ENCODE results near the gene EQTN.

The EQTN gene
- 0 reads per million in 9 experiments for total RNA-seq

GRCh38 chr9:27297050-27297449 lies at the start of gene EQTN:
TSS of gene EQTN (minus strand) at chr9:27297150. CDS start at chr9:27297055, 95 bp downstream.
- H3K27ac Mint-ChIP-seq: no peak within 1 kb of the TSS
- no peaks in the 10 kb centered on the region for H3K4me1 Mint-ChIP-seq (ENCODE audit: low read depth in 2 of 2)
- H3K9me3 Mint-ChIP-seq: no peaks in the 10 kb centered on the region

GRCh38 chr9:27344776-27345175 lies 47.8 kb upstream of the EQTN start:
- H3K4me3 Mint-ChIP-seq: no peak overlapping the region
- no peak for ATAC-seq (replicated peaks)
- DNase-seq: no peak
- H3K36me3 Mint-ChIP-seq (ENCODE audit: insufficient read depth): no peaks in the 10 kb centered on the region
- H3K4me1 Mint-ChIP-seq (ENCODE audit: low read depth in 2 of 2): no peaks in the 10 kb centered on the region
- H3K9me3 Mint-ChIP-seq: no peaks in the 10 kb centered on the region
- no peaks in the 10 kb centered on the region for H3K27me3 Mint-ChIP-seq
- H3K27ac Mint-ChIP-seq: no peak overlapping the region

More at GRCh38 chr9:27297050-27297449, at the start of gene EQTN:
- no peak for DNase-seq
- no peak for ATAC-seq (replicated peaks)
- Mint-ChIP-seq H3K36me3 (ENCODE audit: insufficient read depth) (no peaks in the 10 kb centered on the region), H3K4me3 (no peak within 1 kb of the TSS), H3K27me3 (no peaks in the 10 kb centered on the region)

- no peak overlapping the region for H3K27ac Mint-ChIP-seq
- no peak for DNase-seq
- H3K4me1 Mint-ChIP-seq (ENCODE audit: low read depth in 2 of 2): peaks cover 0 to 3% of the 10 kb centered on the region in 2 donors
- no peaks in the 10 kb centered on the region for H3K27me3 Mint-ChIP-seq
- H3K36me3 Mint-ChIP-seq (ENCODE audit: insufficient read depth): no peaks in the 10 kb centered on the region
- H3K9me3 Mint-ChIP-seq: no peaks in the 10 kb centered on the region
- H3K4me3 Mint-ChIP-seq: no peak overlapping the region
- no peak for ATAC-seq (replicated peaks)
Measured at GRCh38 chr9:27341545-27342294, 44.8 kb upstream of the EQTN start.

GRCh38 chr9:27340961-27341511 lies 44.1 kb upstream of the EQTN start:
- no peak for DNase-seq
- ATAC-seq (replicated peaks): no peak
- Mint-ChIP-seq H3K27me3 (no peaks in the 10 kb centered on the region), H3K27ac (no peak overlapping the region), H3K4me1 (ENCODE audit: low read depth in 2 of 2) (peaks cover 0 to 3% of the 10 kb centered on the region in 2 donors), H3K4me3 (no peak overlapping the region), H3K36me3 (ENCODE audit: insufficient read depth) (no peaks in the 10 kb centered on the region), H3K9me3 (no peaks in the 10 kb centered on the region)

GRCh38 chr9:27340285-27340674 lies 43.3 kb upstream of the EQTN start:
- DNase-seq (no peak), ATAC-seq (replicated peaks) (no peak)
- no peaks in the 10 kb centered on the region for H3K27me3 Mint-ChIP-seq
- H3K4me1 Mint-ChIP-seq (ENCODE audit: low read depth in 2 of 2): peaks cover 0 to 3% of the 10 kb centered on the region in 2 donors
- no peaks in the 10 kb centered on the region for H3K9me3 Mint-ChIP-seq
- H3K36me3 Mint-ChIP-seq (ENCODE audit: insufficient read depth): no peaks in the 10 kb centered on the region
- no peak overlapping the region for H3K27ac Mint-ChIP-seq
- no peak overlapping the region for H3K4me3 Mint-ChIP-seq

- no peak overlapping the region for H3K27ac Mint-ChIP-seq
- DNase-seq (no peak), ATAC-seq (replicated peaks) (no peak)
- H3K36me3 Mint-ChIP-seq (ENCODE audit: insufficient read depth): no peaks in the 10 kb centered on the region
- H3K4me1 Mint-ChIP-seq (ENCODE audit: low read depth in 2 of 2): peaks cover 0 to 3% of the 10 kb centered on the region in 2 donors
- no peaks in the 10 kb centered on the region for H3K9me3 Mint-ChIP-seq
- H3K4me3 Mint-ChIP-seq: no peak overlapping the region
- H3K27me3 Mint-ChIP-seq: no peaks in the 10 kb centered on the region
Measured at GRCh38 chr9:27339661-27340284, 42.8 kb upstream of the EQTN start.

GRCh38 chr9:27338527-27338903 lies 41.6 kb upstream of the EQTN start:
- ATAC-seq (replicated peaks): no peak
- Mint-ChIP-seq H3K4me3 (no peak overlapping the region), H3K36me3 (ENCODE audit: insufficient read depth) (no peaks in the 10 kb centered on the region), H3K27me3 (no peaks in the 10 kb centered on the region), H3K9me3 (no peaks in the 10 kb centered on the region), H3K4me1 (ENCODE audit: low read depth in 2 of 2) (peaks cover 0 to 6% of the 10 kb centered on the region in 2 donors), H3K27ac (no peak overlapping the region)
- DNase-seq: no peak

- H3K9me3 Mint-ChIP-seq: no peaks in the 10 kb centered on the region
Measured at GRCh38 chr9:27337833-27338526, 41.0 kb upstream of the EQTN start.

GRCh38 chr9:27337236-27337635 lies 40.3 kb upstream of the EQTN start:
- Mint-ChIP-seq H3K4me1 (ENCODE audit: low read depth in 2 of 2) (peaks cover 0 to 6% of the 10 kb centered on the region in 2 donors), H3K27me3 (no peaks in the 10 kb centered on the region), H3K36me3 (ENCODE audit: insufficient read depth) (no peaks in the 10 kb centered on the region), H3K9me3 (no peaks in the 10 kb centered on the region), H3K27ac (no peak overlapping the region), H3K4me3 (no peak overlapping the region)
- ATAC-seq (replicated peaks) (no peak), DNase-seq (no peak)

More at GRCh38 chr9:27337833-27338526, 41.0 kb upstream of the EQTN start:
- Mint-ChIP-seq H3K27me3 (no peaks in the 10 kb centered on the region), H3K4me1 (ENCODE audit: low read depth in 2 of 2) (peaks cover 0 to 6% of the 10 kb centered on the region in 2 donors), H3K27ac (no peak overlapping the region), H3K36me3 (ENCODE audit: insufficient read depth) (no peaks in the 10 kb centered on the region), H3K4me3 (no peak overlapping the region)
- DNase-seq (no peak), ATAC-seq (replicated peaks) (no peak)

GRCh38 chr9:27336829-27337228 lies 39.9 kb upstream of the EQTN start:
- no peaks in the 10 kb centered on the region for H3K36me3 Mint-ChIP-seq (ENCODE audit: insufficient read depth)
- no peaks in the 10 kb centered on the region for H3K9me3 Mint-ChIP-seq
- no peak overlapping the region for H3K27ac Mint-ChIP-seq
- no peak overlapping the region for H3K4me3 Mint-ChIP-seq
- H3K4me1 Mint-ChIP-seq (ENCODE audit: low read depth in 2 of 2): peaks cover 0 to 6% of the 10 kb centered on the region in 2 donors
- no peak for DNase-seq
- no peak for ATAC-seq (replicated peaks)
- peaks cover 3 to 4% of the 10 kb centered on the region in 2 donors for H3K27me3 Mint-ChIP-seq

- Mint-ChIP-seq H3K4me3 (no peak overlapping the region), H3K36me3 (ENCODE audit: insufficient read depth) (no peaks in the 10 kb centered on the region), H3K9me3 (no peaks in the 10 kb centered on the region), H3K27me3 (peaks cover 9 to 11% of the 10 kb centered on the region in 2 donors), H3K27ac (no peak overlapping the region), H3K4me1 (ENCODE audit: low read depth in 2 of 2) (peaks cover 0 to 6% of the 10 kb centered on the region in 2 donors)
- DNase-seq (no peak), ATAC-seq (replicated peaks) (no peak)
Measured at GRCh38 chr9:27336126-27336525, 39.2 kb upstream of the EQTN start.

GRCh38 chr9:27335075-27335474 lies 38.1 kb upstream of the EQTN start:
- H3K27ac Mint-ChIP-seq: no peak overlapping the region
- H3K27me3 Mint-ChIP-seq: peaks cover 12 to 15% of the 10 kb centered on the region in 2 donors
- ATAC-seq (replicated peaks): no peak
- no peak for DNase-seq
- no peak overlapping the region for H3K4me3 Mint-ChIP-seq
- no peaks in the 10 kb centered on the region for H3K9me3 Mint-ChIP-seq
- H3K36me3 Mint-ChIP-seq (ENCODE audit: insufficient read depth): no peaks in the 10 kb centered on the region
- H3K4me1 Mint-ChIP-seq (ENCODE audit: low read depth in 2 of 2): peaks cover 0 to 6% of the 10 kb centered on the region in 2 donors

GRCh38 chr9:27333241-27334052 lies 36.5 kb upstream of the EQTN start:
- Mint-ChIP-seq H3K4me3 (no peak overlapping the region), H3K27me3 (peaks cover 14 to 27% of the 10 kb centered on the region in 2 donors), H3K4me1 (ENCODE audit: low read depth in 2 of 2) (peaks cover 0 to 6% of the 10 kb centered on the region in 2 donors), H3K36me3 (ENCODE audit: insufficient read depth) (no peaks in the 10 kb centered on the region), H3K9me3 (no peaks in the 10 kb centered on the region), H3K27ac (no peak overlapping the region)
- ATAC-seq (replicated peaks): peak; percentile 77
- peak; percentile 32 to 47 (median 37) for DNase-seq
